IMR-90 (cell line): ENCODE data around the gene COTL1. TPM values are rescaled to one million over a fixed set of nuclear protein-coding genes. Genes with fewer than 3 reads are reported as not detected.

Experiments
- ATAC-seq: fragments of 200-7000 bp; cut with Tn5 transposase; 2 replicates; pipeline ENCODE4 v1.9.1; 2020; ENCODE audit warnings: low read depth, mild to moderate bottlenecking, moderate library complexity
- BruUV-seq: library from RNA; stranded (reverse); fragments of 400-500 nt; replicated peaks from 2 replicates; lab custom pipeline; 2021; lab: Mats Ljungman, UMichigan
- CTCF ChIA-PET: fragments of 300-600 bp; formaldehyde crosslinking; extraction: SDS; loops from one replicate; lab custom pipeline; 2021; ENCODE audit warnings: antibody characterized with exemption; lab: Yijun Ruan, JAX
- POLR2A ChIA-PET: fragments of 300-600 bp; sonication (Branson Sonifier 250); formaldehyde crosslinking; loops from one replicate; lab custom pipeline; 2022; ENCODE audit warnings: antibody characterized with exemption; ENCODE audit not compliant: unreplicated experiment; lab: Charles Lee
- DNase-seq: peaks from one replicate; pipeline ENCODE4 v3.0.0; 2013
- H2AFZ ChIP-seq: replicated peaks from 2 replicates; pipeline ENCODE3; 2013; ENCODE audit warnings: low read length, mild to moderate bottlenecking; ENCODE audit not compliant: poor library complexity
- H2AK5ac ChIP-seq: 2 replicates; pipeline ENCODE4 v1.6.1; 2013; ENCODE audit warnings: low read depth, low read length, inconsistent platforms
- H2AK9ac ChIP-seq: replicated peaks from 2 replicates; pipeline ENCODE3; 2013; ENCODE audit warnings: mild to moderate bottlenecking, low read depth, low read length, moderate library complexity; ENCODE audit not compliant: poor library complexity
- H2BK120ac ChIP-seq: 2 replicates; pipeline ENCODE4 v1.6.1; 2013; ENCODE audit warnings: low read depth, low read length, inconsistent platforms
- H2BK15ac ChIP-seq: 3 replicates; pipeline ENCODE4 v1.6.1; 2013; ENCODE audit warnings: low read depth, low read length, inconsistent platforms
- H2BK20ac ChIP-seq: 2 replicates; pipeline ENCODE4 v1.6.1; 2013; ENCODE audit warnings: low read depth, mild to moderate bottlenecking, inconsistent platforms, low read length, moderate library complexity
- H2BK5ac ChIP-seq: 2 replicates; pipeline ENCODE4 v1.6.1; 2013; ENCODE audit warnings: mild to moderate bottlenecking, low read depth, low read length, inconsistent platforms; ENCODE audit not compliant: poor library complexity, severe bottlenecking
- H3K14ac ChIP-seq: replicated peaks from 2 replicates; pipeline ENCODE4 v1.6.1; 2013; ENCODE audit warnings: low read depth, low read length, inconsistent platforms
- H3K18ac ChIP-seq: 2 replicates; pipeline ENCODE4 v1.6.1; 2013; ENCODE audit warnings: low read depth, low read length, control low read depth
- H3K23ac ChIP-seq: 2 replicates; pipeline ENCODE4 v1.6.1; 2013; ENCODE audit warnings: low read depth, low read length, inconsistent platforms
- H3K27ac ChIP-seq: 2 replicates; pipeline ENCODE4 v1.5.1; 2013; ENCODE audit warnings: mild to moderate bottlenecking, control low read depth, low read length; ENCODE audit not compliant: insufficient read depth
- H3K27me3 ChIP-seq: 2 replicates; pipeline ENCODE4 v1.6.1; 2013; ENCODE audit warnings: low read length; ENCODE audit not compliant: control insufficient read depth, insufficient read depth
- H3K36me3 ChIP-seq: 2 replicates; pipeline ENCODE4 v1.6.1; 2013; ENCODE audit warnings: low read length, mixed read lengths; ENCODE audit not compliant: control insufficient read depth, insufficient read depth
- H3K4ac ChIP-seq: 2 replicates; pipeline ENCODE4 v1.6.1; 2013; ENCODE audit warnings: low read depth, low read length, inconsistent platforms
- H3K4me1 ChIP-seq: 2 replicates; pipeline ENCODE4 v1.6.1; 2013; ENCODE audit warnings: low read length, mixed read lengths; ENCODE audit not compliant: control insufficient read depth, insufficient read depth
- H3K4me2 ChIP-seq: 2 replicates; pipeline ENCODE4 v1.6.1; 2013; ENCODE audit warnings: low read depth, mild to moderate bottlenecking, control low read depth, low read length, moderate library complexity
- H3K4me3 ChIP-seq: 2 replicates; pipeline ENCODE4 v1.5.1; 2013; ENCODE audit warnings: low read depth, mild to moderate bottlenecking, control low read depth, low read length, moderate library complexity; ENCODE audit not compliant: insufficient read depth
- H3K56ac ChIP-seq: 2 replicates; pipeline ENCODE4 v1.6.1; 2013; ENCODE audit warnings: low read length, inconsistent platforms; ENCODE audit not compliant: insufficient read depth; ENCODE audit errors: extremely low read depth
- H3K79me1 ChIP-seq, 2 experiments: 2 replicates each; pipeline ENCODE4 v1.6.1; 2013; ENCODE audit warnings: low read length in 2 of 2, inconsistent platforms in 1 of 2, low read depth in 1 of 2
- H3K9ac ChIP-seq: 2 replicates; pipeline ENCODE4 v1.6.1; 2013; ENCODE audit warnings: low read depth, low read length, control low read depth
- H3K9me1 ChIP-seq: 2 replicates; pipeline ENCODE4 v1.6.1; 2013; ENCODE audit warnings: low read length, inconsistent platforms; ENCODE audit not compliant: insufficient read depth
- H3K9me3 ChIP-seq: 2 replicates; pipeline ENCODE4 v1.6.1; 2013; ENCODE audit warnings: low read length; ENCODE audit not compliant: control insufficient read depth, insufficient read depth
- H4K20me1 ChIP-seq: 2 replicates; pipeline ENCODE4 v1.6.1; 2013; ENCODE audit warnings: low read length, inconsistent platforms; ENCODE audit not compliant: insufficient read depth
- H4K5ac ChIP-seq: 2 replicates; pipeline ENCODE4 v1.6.1; 2013; ENCODE audit warnings: mild to moderate bottlenecking, low read depth, low read length, control low read depth
- H4K8ac ChIP-seq, 2 experiments: 2 replicates each; pipeline ENCODE4 v1.6.1; 2013; ENCODE audit warnings: low read depth in 2 of 2, low read length in 2 of 2, control low read depth in 1 of 2, inconsistent platforms in 1 of 2
- H4K91ac ChIP-seq: 2 replicates; pipeline ENCODE4 v1.6.1; 2013; ENCODE audit warnings: low read depth, low read length, inconsistent platforms; ENCODE audit not compliant: insufficient read depth
- BHLHE40 ChIP-seq: fragments of 150-350 bp; IDR thresholded peaks from 2 replicates; pipeline ENCODE4 v1.6.1; 2016; ENCODE audit warnings: mild to moderate bottlenecking, low read depth, low read length
- WGBS, 2 experiments: methylation state at CpG; one replicate each; pipeline versions ENCODE4 v1.1.5 to v1.1.7; 2013; ENCODE audit warnings: missing lambda C conversion rate in 2 of 2; ENCODE audit not compliant: insufficient read length in 1 of 2; ENCODE audit errors: extremely low coverage in 2 of 2; 5-methylcytosine and 5-hydroxymethylcytosine counted together
- dilution Hi-C: fragments of 300-500 bp; cut with HindIII; formaldehyde crosslinking; loops from one replicate; pipeline ENCODE4 v1.14.3; 2018; ENCODE audit warnings: low sequenced_read_pairs; ENCODE audit not compliant: unreplicated experiment
- in situ Hi-C: fragments of 300-500 bp; cut with MboI; formaldehyde crosslinking; loops from 3 replicates; pipeline ENCODE4 v1.14.3; 2019; ENCODE audit warnings: low sequenced_read_pairs, inconsistent platforms, mixed read lengths
- intact Hi-C: fragments of 100-400 bp; cut with micrococcal nuclease; formaldehyde crosslinking; loops from 2 replicates; pipeline ENCODE4 v1.10.0; 2022
- polyA plus RNA-seq, 3 experiments: library from polyadenylated mRNA; depleted of rRNA; stranded (reverse); fragments of >200 nt; gene quantifications; 2 replicates each; pipeline ENCODE4 v1.2.3, GENCODE V29; 2012; ENCODE audit warnings: low replicate concordance in 1 of 3
- total RNA-seq: library from RNA; depleted of rRNA; stranded (reverse); fragments of >200 nt; gene quantifications from 2 replicates; pipeline ENCODE4 v1.2.3, GENCODE V29; 2012

Gene COTL1
- total and polyA plus RNA-seq, 2 of the 4 experiments (the other 2 are of a cell fraction) = 144 to 258 TPM

DNA sequence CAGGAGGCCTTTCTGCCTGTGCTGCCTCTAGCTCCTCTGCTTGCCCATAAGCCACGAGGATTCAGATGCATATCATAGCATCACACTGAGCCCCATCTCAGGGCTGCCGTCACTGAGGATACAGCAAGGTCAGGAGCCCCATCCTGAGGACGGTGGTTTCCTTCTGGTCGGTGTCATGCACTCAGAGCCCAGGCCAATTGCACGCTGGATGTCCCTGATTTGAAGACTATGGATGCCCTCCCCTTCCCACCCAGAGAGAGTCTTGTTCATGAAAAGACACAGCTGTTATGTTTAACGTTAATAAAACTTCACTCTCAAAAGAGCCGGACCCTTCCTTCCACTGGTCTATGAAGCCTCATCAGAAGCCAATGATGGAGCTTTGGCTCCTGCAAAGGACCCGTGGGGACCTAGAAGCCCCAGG lies 19.9 kb downstream of the COTL1 start:
- no peak overlapping the region for H3K56ac ChIP-seq
- peak overlapping the region; percentile 7; the same call in 1 of the 2 replicates for H3K4me2 ChIP-seq
- no peak for TF ChIP-seq BHLHE40
- dilution Hi-C loops = no loop called here
- CTCF ChIA-PET = no interaction called here
- in situ Hi-C loops = no loop called here
- no peak overlapping the region for H3K9ac ChIP-seq
- peak overlapping the region; percentile 4; the same call in 1 of the 2 replicates for H2BK120ac ChIP-seq
- H3K27me3 ChIP-seq = no peaks in the 10 kb centered on the region
- peaks cover 50% of the 10 kb centered on the region for H3K9me1 ChIP-seq
- POLR2A ChIA-PET = no interaction called here
- peak overlapping the region; percentile 79 for H3K23ac ChIP-seq
- peak overlapping the region; percentile 6; the same call in 1 of the 2 replicates for H4K5ac ChIP-seq
- no peak overlapping the region for H3K4me3 ChIP-seq
- WGBS, 2 experiments = 0% methylated on average over 1 of the region's 8 CpGs; no CpG with 5 or more reads in 1 of the 2 experiments
- H3K36me3 ChIP-seq = peaks cover 18% of the 10 kb centered on the region
- H3K27ac ChIP-seq = peak overlapping the region; percentile 18; the same call in 1 of the 2 replicates
- H3K18ac ChIP-seq = no peak overlapping the region; the same call in 1 of the 2 replicates
- H2AK5ac ChIP-seq = peak overlapping the region; percentile 78
- no peak overlapping the region for H2BK5ac ChIP-seq
- H4K91ac ChIP-seq = peak overlapping the region; percentile 65
- H2AFZ ChIP-seq = peak overlapping the region; percentile 45
- intact Hi-C loops = loop anchor here (5.0 kb wide), 1 partner anchor 66 kb away; no protein-coding TSS in a partner anchor
- ATAC-seq (peak; percentile 8; the same call in 1 of the 2 replicates), DNase-seq (no peak)
- peaks cover 94% of the 10 kb centered on the region for H4K20me1 ChIP-seq
- peak overlapping the region; percentile 17 for H2AK9ac ChIP-seq
- H3K14ac ChIP-seq = peak overlapping the region; percentile 38
- peak overlapping the region; percentile 47; the same call in 1 of the 3 replicates for H2BK15ac ChIP-seq
- H2BK20ac ChIP-seq = no peak overlapping the region
- H3K4ac ChIP-seq = peak overlapping the region; percentile 71
- no TSS peak for BruUV-seq
- no peaks in the 10 kb centered on the region for H3K9me3 ChIP-seq
- peak overlapping the region; percentile 4; a peak in 1 of 4 replicates for H4K8ac ChIP-seq
- peaks cover 21 to 83% of the 10 kb centered on the region in 2 experiments for H3K79me1 ChIP-seq
- H3K4me1 ChIP-seq = peaks cover 50% of the 10 kb centered on the region
